AG20443 (cell line): Measurements from ENCODE around the gene REEP2.

Experiments
- DNase-seq: peaks from one replicate; pipeline ENCODE4 v3.0.0; 2012; ENCODE audit warnings: low spot score, mixed read lengths

Gene REEP2

GRCh38 chr5:138448481-138449398 lies 9.9 kb downstream of the REEP2 start:
- DNase-seq, result peak; percentile 65

DNA sequence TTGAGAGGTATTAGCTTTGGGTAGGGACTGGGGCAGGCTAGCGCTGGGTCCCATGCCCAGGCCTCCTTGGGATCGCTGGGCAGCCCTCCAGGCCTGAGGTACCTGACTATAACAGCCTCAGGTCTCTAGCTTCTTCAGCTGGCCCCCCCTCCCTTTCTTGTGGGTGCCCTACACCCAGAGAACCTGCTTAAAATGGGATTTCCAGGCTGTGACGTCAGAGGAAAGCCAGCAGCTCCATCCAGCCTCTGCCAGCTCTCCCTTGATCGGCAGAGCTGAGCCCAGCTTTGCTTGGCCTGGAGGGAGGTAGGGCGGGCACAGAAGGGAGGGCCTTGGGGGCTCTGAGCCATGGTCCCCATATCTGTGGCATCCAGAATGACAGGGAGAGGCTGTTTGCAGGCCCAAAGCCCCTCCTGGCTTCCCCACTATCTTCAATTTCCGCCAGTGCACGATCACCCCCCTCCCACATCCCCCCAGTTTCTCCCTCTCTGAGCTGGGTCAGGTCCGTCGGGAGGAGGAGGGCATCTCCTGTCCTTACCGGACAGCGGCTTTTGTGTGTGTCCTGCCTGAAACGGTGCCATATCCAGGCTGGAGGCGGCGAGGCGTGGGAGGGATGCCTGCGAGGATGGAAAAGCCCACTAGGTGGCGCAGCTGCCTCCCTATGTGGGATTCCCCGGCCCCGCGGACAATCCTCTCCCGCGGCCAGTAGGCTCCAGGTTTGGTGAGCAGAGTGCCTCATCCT lies 10.8 kb downstream of the REEP2 start:
- peak; percentile 97 for DNase-seq

GRCh38 chr5:138450971-138451370 lies 12.1 kb downstream of the REEP2 start:
- no peak for DNase-seq

- no peak for DNase-seq
Observed at GRCh38 chr5:138452720-138453119, 13.9 kb downstream of the REEP2 start.

GRCh38 chr5:138453590-138453989 lies 14.7 kb downstream of the REEP2 start:
- no peak for DNase-seq

- DNase-seq, result no peak
Observed at GRCh38 chr5:138454121-138454520, 15.3 kb downstream of the REEP2 start.

DNA sequence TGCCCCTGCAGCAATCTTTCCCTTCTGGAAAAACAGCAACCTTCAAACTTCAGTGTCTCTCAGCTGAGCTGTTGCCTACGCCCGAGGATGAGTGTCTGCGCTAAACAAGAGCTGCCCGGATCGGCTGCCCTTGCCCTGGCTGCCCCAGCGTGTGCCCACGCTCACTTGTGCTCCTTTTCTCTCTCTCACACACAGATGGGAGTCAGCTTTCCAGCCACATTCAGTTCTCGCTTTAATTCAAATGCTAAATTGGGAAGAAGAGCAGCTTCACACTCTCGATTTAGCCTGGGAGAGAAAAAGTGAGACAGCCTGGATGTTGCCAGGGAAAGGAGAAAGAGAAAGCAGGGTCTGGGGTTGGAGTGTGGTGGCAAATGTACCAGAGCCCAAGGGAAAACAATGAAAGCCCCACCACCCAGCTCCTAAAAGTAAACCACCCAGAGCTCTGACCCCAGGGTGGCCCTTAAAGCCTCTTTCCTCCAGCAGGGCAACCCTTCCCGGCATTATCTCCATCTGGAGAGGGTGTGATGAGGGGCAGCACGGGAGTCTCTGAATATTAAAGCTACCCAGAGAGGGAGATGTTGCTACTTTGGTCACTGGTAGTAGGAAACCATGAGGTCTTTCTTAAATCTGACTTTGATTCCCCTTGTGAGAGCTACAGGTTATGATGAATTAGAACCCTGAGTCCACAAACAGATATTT lies 16.5 kb downstream of the REEP2 start:
- no peak for DNase-seq

- no peak for DNase-seq
Observed at GRCh38 chr5:138457531-138458275, 18.8 kb downstream of the REEP2 start.

DNA sequence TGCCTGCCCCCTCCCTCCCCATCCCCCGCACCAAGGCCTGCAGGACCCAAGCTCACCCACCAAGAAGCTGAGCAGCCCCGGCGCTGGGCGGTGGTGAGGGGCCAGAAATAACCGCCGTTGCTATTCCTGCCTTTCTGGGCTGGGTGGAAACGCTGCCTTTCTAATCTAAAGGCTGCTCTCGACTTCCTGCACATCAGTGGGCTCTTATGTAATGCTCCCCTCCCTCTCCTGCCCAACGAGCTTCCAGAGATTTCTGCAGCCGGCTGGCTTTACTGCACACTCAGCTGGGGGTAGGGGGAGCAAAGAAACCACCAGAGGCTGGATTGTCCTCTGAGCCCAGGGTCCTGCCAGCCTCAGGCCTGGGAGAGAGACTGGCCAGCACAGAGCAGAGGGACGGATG lies 19.5 kb downstream of the REEP2 start:
- no peak for DNase-seq

DNA sequence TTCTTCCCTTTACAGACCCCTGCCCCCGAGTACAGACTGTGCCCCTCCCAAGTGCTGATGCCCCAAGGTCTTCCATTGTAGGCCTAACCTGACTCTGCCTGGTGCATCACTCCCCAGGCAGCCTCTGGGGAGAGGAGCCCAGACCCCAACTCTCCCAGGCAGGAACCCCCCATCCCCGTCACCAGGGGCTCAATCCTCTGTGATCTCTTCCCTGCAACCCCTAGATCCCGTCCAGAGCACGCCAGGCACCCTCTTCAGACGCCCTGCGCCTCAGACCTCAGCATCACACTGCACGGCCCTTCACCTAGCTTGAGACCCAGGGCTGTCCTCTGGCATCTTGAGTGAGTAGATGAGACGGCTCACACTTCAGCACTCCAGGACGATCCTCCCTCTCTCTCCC lies 20.0 kb downstream of the REEP2 start:
- DNase-seq, result no peak

DNA sequence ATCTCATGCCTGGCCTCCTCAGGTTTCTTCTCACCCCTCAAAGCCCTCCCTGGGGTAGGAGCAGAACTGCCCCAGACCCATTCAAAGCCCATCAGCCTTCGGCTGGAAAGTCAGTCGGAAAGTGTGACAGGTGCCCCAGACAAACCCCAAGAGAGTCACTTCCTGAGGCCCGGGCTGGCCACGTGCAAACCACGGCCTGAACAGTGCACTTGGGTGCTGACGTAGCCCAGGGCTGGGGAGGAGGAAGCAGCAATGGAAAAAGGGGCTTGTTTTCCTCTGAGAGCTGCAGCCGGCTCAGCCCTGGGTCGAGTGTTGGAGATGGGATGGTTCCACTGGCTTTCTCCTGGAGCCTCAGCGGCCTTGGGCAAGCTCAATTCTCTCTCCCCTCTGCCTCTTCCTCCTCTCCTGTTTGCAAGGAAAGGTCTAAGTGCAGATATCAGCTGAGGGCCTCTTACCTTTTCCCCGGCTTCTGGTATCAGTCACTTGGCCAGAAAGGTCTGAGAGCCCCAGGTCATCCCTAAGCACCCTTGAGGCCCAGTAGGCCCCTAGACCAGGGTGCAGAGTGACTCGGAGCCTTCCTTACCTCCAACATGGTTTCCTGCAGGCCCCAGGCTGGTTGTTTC lies 20.6 kb downstream of the REEP2 start:
- no peak for DNase-seq

DNA sequence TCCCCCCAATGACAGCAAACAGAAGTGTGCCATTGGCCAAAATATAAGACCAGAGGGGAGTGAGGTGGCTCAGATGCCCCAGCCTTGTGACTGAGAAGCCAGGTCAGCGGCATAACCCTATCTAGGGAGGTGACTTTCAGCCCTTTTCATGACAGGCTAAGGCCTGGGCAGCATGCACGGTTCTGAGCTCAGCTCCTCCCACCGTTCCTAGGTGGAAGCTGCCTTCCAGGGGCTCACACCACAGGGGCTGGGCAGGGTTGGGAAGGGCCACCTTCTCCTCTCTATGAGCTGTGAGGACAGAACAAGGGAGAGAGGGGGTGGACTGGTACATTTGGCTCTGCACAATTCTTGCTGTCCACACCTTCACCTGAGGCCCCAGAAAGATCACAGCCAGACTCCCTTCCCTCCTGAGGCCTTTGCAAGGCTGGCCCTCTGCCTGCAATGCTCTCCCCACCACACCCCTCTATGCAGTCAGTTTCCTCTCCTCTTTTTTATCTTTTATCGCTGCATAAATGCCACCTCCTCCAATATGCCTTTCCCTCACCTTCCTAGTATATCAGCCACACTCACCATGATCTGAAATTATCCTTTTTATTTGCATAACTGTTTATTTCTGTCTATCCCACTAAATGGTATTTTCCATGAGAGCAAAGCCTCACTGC lies 21.3 kb downstream of the REEP2 start:
- no peak for DNase-seq

DNA sequence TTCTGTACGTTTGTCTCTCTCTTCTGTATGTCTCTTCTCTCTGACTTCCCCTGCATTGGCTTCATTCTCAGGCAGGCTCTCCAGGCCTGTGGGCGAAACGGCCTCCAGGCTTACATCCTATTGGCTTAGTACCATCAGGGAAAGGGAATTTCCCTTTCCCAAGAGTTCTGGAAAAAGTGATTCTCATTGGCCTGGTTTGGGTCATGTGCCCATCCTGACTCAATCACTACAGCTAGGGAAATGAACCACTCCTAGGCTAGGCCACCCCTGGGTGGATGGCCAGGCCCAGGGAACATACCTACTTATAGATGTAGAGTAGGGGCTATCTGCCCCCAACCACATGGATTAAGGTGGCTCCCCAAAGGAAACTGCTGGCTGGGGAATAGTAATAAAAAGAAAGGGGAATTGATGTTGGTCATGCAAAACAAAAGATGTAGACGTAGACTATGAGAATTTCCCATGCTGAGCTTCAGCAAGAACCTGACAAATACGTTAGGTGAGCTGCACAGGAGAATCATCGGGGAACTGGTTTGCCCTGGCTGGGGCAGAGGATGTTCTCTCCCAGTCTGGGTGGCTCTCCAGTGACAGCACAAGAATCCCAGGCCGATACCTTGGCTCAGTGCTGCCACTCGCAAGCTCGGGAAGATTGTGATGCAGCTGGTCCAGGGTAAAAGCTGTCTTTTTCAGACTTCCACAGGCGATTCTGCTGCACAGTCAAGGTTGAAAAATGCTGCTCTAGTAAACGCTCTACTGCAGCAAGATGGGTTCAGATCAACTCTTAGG lies 22.7 kb downstream of the REEP2 start:
- DNase-seq, result peak; percentile 79

DNA sequence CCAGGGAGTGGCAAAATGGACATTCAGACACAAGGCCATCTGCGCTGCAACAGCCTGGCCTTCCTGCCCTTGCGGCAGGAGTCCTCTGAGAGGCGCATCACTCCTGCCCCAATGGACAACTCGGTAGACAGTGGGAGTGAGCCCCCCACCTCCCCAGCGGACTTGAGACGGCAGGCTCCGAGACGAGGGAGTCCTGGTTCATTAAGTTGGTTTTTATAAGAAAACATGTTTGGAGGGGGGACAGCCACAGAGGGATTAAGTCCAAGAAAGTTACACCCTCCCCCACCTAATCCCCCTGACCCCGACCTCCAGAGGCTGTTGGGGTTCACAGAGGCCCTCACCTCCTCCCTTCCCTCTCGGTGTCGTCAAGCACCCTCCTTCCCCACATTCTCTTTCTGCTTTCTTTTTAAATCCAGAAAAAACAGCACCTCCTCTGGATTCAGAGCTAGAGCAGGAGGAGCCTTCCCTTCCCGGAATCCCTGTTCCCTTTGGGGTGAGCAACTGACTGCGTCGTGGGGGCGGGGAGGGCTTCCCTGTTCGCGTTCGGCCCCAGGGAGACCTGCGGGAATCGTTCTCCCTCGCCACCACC lies 24.7 kb downstream of the REEP2 start:
- DNase-seq, result peak; percentile 32

DNA sequence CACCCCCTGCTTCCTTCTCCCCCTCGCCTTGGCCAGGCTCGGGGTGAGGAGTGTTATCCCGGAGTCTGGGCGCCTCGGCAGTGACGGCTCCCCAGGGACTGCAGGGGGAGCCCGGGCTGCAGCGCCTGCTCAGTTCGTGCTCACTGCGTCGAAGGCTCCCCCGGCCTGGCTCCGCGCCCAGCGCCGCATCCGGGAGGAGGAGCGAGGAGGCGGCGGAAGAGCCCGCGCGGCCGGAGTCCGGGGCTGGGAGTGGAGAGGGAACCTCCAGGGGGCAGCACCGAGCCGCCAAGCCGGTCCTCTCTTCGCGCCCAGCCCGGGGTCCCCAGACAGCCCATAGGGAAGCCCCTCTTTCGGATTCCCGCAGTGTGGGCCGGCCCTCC lies 25.1 kb downstream of the REEP2 start:
- peak; percentile 97 for DNase-seq

GRCh38 chr5:138464388-138465260 lies 25.8 kb downstream of the REEP2 start:
- DNase-seq, result peak; percentile 94

DNA sequence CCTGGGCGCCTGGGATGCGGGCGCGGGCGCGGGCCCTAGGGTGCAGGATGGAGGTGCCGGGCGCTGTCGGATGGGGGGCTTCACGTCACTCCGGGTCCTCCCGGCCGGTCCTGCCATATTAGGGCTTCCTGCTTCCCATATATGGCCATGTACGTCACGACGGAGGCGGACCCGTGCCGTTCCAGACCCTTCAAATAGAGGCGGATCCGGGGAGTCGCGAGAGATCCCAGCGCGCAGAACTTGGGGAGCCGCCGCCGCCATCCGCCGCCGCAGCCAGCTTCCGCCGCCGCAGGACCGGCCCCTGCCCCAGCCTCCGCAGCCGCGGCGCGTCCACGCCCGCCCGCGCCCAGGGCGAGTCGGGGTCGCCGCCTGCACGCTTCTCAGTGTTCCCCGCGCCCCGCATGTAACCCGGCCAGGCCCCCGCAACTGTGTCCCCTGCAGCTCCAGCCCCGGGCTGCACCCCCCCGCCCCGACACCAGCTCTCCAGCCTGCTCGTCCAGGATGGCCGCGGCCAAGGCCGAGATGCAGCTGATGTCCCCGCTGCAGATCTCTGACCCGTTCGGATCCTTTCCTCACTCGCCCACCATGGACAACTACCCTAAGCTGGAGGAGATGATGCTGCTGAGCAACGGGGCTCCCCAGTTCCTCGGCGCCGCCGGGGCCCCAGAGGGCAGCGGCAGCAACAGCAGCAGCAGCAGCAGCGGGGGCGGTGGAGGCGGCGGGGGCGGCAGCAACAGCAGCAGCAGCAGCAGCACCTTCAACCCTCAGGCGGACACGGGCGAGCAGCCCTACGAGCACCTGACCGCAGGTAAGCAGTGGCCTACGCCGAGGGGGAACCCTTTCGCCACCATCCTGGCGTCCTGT lies 26.6 kb downstream of the REEP2 start, which contains the start of gene EGR1:
EGR1 (plus strand) TSS at position 219 of the 864 bp plus-strand sequence; CDS start at position 502, 283 bp downstream.
- DNase-seq, result peak; percentile 90
